HG02852 (cell line): ENCODE data around the gene EGR4.

ENCODE experiments used
- ATAC-seq: cut with Tn5 transposase; IDR thresholded peaks from one replicate; pipeline ENCODE4 v1.9.1; 2021; ENCODE audit warnings: mild to moderate bottlenecking, moderate library complexity; ENCODE audit not compliant: unreplicated experiment

The EGR4 gene

DNA sequence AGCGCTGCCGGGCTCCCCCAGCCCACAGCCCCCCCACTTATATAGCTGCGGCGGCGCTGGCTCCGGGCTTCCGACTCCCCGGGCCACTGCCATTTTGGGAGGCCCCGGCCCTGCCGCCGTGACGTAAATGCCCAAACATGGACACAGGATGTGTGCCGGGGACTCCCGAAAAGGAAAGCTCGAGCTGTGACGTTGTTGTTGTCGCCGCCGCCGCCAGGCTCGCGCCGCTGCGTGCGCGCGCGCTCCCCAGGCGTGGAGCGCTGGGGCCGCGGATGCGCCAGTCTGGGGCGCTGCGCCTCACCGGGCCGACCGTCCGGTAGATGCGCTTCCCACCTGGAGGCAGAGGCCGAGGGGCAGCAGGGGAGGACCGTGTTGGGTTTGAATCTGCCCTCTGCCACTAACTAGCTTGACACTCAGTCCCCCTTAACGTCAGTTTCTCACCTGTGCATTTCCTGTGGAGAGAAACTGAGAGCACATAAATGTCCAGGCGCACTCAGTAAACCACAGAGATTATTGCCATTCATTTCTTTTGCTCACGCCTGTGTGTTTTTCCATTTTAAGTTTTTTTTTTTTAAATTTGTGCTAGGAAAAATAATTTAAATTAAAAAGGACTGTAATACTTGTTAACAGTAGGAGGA, at the start of gene EGR4:
Gene EGR4, minus strand, starts transcription at position 15 of the 638 bp plus-strand sequence. CDS start 231 bp downstream, outside the sequence.
- peak; percentile 88 for ATAC-seq

DNA sequence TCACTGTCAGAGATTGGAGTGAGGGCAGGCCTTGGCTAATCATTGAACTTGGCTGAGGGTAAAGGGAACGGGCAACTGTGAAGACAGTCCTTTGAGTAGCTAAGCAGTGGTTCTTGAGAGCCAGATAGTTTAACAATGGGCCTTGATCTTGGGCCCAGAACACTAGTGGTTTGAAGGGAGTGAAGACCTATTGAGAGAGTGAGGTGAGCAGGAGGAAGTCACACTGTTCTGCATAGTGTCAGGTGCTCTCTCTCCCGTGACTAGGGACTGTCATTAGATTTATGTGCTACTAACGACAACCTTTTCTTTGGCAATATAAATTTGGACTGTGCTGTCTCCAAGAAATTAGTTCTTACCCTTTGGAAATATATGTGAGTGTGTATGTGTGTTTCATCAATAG, 47.7 kb upstream of the EGR4 start:
- ATAC-seq, result no peak

DNA sequence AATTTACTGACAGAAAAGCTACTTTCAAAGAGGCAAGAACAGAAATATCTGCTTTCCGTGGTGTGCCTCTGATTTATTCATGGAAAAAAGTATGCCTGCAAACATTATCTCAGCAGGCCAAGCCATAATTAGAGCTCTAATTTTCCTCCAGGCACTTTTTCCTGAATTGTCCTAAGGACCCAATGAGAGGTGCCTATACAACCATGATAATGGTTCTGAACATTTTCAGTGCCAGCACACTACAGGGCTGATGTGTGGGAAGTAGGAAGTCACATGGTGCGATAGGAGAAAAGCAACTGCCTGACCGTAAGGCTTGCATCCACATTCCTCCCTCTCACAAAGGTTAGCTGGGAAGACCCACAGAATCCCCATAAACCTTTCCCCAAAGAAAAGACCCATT, 45.9 kb upstream of the EGR4 start:
- no peak for ATAC-seq

DNA sequence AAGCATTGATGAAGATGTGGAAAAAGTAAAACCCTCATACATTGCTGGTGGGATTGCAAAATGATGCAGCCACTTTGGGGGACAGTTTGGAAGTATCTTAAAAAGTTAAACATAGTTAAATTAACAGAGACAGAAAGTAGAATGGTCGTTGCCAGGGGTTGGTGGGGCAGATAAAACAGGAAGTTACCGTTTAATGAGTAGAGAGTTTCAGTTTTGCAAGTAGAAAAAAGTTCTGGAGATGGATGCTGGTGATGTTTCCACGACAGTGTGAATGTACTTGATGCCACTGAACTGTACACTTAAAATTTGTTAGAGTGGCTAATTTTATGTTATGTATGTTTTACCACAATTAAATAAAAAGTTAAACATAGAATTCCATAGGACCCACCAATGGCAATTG, 44.5 kb upstream of the EGR4 start:
- ATAC-seq, result no peak

DNA sequence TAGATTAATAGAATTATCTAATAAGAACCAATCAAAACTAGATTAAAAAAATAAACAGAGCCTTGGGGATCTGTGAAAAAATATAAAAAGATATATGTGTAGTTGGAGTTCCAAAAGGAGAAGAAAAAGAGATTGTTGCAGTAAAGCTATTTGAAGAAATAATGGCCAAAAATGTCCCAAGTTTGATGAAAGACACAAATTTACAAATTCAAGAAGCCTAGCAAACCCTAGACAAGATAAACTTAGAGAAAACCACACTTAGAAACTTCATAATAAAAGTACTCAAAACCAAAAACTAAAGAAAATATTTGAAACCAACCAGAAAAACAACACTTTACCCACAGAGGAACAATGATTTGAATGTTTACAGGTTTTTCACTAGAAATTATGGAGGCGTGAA, 41.3 kb upstream of the EGR4 start:
- no peak for ATAC-seq

DNA sequence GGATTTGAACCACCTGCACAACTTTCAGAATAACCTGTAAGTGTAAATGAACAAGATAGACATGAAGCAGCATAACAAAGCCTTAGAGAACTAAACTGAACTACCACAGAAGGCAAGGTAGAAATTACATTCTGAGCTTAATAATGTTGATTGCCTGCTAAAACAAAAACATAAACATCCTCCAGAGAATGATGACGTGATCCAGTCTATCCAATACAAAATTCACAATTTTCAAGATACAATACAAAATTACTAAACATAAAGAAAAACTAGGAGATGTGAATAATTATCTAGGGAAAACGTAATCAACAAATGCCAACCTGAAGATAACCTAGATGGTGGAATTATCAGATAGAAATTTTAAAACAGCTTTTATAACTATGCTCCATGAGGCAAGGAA, 40.7 kb upstream of the EGR4 start:
- no peak for ATAC-seq

DNA sequence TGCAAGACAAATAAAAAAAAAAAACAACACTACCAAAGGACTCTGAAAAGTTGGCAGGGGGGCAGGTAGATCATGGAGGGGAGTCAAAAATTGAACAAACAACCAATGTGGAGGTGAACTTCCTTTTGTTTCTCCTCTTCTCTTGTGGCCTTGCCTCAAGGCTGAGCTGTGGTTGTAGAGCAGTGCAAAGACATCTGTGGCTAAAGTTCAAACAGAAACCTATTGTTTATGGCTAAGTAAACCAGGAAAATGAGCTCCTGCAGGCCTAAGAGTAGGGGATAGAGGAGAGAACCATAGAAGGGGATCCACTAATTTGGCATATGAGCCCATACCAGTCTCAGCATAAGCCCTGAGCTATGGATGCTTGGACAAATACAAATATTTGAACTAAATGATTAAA, 40.2 kb upstream of the EGR4 start:
- ATAC-seq, result no peak

DNA sequence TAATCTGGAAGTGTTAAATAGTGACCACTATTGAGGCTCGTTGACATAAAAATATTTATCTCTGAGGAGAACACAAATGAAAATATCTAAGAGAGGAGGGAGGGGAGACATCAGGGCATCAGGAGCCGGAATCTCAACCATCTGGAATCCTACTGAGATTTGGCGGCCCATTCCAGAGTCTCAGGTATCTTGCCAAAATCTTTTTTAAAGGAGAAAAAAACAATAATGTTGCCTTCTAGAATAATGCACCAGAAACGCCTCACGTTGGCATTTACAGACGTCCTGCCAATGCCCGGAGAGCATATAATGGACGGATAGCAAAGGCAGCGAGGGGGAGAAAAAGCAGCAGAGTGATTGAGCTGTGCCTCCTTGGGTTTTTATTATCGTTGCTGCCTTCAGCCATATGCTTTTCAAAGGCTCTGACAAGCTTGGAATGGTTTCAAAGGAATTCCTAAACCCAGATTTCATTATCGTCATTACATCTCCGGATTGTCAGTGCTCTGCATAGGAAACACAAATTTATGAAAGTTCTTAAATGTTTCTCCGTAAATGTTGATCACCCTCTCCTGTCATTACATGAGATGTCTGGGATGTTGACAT, 30.9 kb upstream of the EGR4 start:
- no peak for ATAC-seq

DNA sequence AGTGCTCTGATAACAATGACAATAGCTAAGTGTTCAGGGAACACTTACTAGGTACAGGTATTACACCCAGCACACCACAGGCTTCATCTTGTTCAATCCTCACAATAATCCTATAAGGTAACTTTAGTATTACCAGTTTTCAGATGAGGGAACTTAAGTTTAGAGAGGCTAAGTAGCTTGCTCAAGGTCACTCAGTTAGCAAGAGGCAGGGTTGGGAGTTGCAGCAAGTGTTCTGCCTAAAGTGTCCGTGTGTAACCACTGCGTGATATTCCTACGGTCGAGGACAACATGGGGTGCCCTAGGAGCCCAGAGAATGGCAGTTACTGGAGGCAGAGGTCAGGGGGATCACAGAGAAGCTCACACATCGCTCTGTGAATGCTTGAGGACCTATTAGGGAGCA, 30.2 kb upstream of the EGR4 start:
- no peak for ATAC-seq

DNA sequence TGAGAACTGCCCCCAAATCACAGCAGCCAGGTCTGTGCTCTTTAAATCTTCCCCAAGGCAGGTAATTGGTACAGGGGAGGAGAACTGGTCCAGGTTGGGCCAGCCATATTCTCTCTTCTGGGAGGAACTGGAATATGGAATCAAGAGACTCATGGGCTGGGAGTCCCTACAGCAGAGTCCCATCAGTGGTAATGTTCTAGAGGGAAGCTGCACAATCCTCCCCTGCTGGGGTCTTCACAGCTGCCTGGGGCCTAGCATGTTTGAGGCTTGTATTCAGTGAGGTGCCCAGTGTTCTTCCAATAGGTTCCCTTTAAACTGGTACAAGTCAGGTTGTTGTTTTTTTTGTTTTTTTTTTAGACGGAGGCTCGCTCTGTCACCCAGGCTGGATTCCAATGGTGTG, 21.1 kb upstream of the EGR4 start:
- ATAC-seq, result no peak

DNA sequence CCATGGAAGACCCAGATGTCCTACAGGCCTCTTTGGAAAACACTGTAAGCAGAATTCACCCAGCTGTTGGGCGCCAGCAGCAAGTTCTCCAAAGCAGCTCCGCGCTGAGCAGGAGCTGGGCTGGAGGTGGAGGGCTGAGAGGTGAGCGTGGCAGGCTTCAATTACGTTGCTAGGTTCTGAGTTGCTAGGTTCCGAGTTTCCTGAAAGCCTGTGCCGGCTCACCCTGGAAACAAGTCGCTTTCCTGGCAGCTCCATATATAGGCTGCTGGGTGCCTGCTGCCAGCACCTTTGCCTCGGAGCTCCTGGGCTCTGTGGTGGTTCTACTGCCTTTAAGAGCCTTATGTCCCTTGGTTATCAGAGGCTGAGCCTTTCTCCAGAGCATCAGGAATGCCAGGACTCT, 14.4 kb upstream of the EGR4 start:
- ATAC-seq, result no peak

DNA sequence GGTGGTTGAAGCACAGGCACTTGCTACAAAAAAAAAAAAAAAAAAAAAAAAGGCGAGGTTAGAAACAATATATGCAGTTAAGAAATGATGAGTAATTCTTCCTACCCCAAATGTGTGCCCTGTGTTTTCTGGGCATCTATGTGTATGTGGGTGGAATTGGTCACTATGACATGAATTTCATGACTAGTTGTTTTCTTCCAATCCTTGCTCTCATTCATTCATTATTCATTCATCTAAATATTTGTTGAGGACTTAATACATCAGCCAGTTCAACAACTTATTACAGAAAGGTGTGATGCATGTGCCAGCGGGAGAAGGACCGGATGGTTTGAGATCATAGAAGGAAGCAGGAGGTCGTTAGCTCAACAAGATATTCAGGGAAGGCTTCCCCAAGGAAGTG, 8.3 kb upstream of the EGR4 start:
- ATAC-seq, result no peak

DNA sequence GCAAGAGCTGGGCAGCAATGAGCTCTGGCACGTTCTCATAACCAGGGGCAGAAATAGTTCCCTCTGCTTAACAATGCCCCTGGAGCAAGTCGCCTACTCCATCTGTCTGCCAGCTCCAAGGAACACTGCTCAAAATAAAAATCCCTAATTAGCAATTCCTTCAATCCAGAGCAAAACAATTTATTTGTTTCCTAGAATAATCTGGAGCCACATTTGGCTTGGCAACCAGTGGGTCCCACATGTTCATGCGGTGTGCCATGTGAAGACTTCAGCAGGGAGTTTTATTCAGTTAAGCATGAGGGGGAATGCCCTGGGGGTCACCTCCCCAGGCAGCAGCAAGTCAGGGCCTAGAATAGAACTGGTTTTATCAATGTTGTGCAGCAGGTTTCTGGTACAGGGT, 7.6 kb upstream of the EGR4 start:
- ATAC-seq, result no peak

DNA sequence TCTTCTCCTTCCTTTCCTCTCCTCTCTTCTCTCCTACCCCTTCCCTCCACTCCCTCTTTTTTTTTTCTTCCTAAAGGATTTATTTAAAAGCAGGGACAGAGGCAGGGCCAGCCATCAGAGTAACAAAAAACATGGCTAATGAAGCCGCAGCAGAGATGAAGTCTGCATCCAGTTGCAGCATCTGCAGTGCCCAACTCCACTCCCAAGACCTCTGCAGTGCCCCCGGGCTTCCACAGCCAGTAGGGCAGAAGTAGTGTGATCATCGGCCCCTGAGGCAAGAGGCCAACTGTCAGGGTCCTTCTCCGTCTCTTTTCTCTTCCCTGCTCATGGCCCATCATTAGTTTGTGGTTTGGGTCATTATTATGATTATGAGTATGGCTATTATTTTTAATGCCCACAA, 4.2 kb upstream of the EGR4 start:
- ATAC-seq, result no peak

DNA sequence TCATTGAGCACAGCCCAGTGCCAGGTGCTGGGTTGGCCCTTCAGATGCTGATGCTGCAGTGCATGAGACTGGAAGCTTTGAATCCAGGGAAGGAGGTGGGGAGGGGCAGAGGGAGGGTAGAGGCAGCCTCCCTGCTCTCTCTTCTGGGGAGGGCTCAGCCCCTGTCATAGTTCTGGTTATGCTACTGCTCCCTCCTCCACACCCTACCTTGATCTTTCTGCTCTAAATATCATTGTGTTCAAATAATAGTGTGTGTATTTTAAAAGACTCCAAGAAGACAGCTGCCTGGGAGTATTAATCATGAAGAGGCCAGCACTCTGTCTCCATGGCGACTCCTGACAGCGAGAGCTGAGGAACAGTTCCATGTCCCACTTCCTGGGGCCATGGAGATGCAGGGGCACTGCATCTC, 3.8 kb upstream of the EGR4 start:
- ATAC-seq, result no peak

DNA sequence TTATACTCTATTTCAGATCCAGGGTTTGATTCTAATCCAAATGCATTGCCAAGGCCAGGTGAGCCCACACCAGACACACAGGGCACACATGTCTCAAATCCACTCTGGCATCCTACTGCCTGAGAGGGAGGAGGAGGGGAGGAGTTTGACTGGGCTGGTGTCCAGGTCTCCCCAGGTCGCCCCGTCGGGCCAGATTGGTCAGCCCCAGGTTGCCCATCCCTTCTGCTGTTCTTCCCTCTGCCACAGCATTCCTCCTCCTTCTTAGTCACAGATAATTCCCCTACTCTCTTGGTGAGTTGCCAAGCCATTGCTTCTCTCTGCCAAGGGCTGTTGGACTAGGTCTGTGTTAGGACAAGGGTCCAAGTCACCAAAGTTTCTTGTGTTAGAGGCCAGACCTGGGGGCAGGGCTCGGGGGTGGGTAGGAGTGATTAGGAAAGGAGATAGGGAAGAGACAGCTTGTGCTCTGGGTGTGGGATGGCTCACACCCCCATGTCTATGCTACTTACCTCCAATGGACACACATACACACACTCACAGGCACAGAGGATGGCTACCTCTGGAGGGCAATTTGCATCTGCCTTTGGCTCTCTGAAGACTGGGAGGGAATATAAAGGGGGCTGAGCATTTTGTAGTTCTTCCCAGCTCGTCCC, 2.5 kb upstream of the EGR4 start:
- no peak for ATAC-seq

DNA sequence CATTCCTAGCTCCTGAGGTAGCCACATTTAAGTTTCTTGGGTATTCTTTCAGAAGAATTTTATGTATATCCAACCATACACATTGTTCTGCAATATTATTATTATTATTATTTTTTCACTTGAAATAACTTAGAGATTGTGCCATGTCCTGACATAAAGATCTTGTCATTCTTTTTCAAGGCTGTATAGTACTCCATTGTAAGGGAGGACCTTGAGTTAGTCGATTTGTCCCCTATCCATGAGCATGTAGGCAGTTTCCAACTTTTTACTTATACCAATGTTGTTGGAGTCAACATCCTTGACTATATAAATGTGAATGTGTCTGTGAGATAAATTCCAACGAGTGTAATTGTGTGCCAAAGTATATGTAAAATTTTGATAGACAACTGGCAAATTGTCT, 891 bp upstream of the EGR4 start:
- no peak for ATAC-seq

DNA sequence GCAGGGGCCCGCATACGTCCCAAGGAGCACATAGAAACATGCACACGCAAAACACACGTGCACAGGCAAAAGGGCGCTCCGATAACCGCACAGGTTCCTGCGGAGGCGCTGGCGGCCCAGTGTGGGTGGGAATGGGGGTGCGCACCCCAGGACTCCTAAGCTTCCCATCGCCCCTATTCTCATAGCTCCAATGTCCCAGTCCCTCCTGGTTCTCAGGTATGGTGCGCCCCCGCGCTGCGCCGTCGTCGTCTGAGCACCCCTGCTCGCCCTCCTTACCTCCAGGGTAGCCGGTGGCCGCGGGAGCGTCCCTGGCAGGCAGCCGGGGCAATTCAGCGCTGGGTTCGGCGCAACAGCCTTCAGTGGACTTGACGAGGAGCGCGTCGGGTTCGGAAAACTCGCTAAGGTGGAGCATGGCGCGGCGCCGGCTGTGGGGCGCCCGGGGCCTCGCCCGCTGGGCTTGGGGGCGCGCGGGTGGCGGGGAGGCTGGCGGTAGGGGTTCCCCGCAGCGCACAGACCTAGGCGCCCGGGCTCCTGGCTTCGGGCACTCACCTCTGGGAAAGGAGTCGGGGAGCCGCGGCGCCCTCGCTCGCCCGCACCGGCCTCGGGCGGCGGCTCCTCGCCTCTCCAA, 328 bp downstream of the EGR4 start:
- no peak for ATAC-seq

DNA sequence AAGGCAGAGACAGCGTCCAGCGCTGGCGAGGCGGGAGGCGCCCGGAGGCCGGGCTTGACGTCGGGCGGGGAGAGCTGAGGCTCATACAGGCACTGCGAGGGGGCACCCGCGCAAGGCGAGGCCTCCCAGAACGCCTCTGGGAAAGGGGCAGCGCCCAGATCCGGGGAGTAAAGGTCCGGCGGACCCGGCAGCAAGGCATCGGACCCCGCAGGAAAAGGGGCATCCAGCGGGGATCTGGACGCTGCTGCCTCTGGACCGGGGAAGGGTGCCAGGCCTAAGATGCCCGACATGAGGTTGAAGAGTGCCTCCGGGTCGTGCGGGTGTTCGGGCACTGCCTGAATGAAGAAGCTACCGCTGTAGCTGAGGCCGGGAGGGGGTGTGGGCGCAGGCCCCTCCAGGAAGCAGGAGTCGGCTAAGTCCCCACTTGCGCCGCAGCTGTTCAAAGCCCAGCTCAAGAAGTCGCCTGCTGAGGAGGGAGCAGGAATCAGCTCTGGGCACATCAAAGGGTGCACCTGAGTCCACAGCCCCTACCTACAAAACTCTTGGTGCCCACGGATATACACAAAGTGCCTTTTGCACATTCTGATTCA, 937 bp downstream of the EGR4 start:
- no peak for ATAC-seq

DNA sequence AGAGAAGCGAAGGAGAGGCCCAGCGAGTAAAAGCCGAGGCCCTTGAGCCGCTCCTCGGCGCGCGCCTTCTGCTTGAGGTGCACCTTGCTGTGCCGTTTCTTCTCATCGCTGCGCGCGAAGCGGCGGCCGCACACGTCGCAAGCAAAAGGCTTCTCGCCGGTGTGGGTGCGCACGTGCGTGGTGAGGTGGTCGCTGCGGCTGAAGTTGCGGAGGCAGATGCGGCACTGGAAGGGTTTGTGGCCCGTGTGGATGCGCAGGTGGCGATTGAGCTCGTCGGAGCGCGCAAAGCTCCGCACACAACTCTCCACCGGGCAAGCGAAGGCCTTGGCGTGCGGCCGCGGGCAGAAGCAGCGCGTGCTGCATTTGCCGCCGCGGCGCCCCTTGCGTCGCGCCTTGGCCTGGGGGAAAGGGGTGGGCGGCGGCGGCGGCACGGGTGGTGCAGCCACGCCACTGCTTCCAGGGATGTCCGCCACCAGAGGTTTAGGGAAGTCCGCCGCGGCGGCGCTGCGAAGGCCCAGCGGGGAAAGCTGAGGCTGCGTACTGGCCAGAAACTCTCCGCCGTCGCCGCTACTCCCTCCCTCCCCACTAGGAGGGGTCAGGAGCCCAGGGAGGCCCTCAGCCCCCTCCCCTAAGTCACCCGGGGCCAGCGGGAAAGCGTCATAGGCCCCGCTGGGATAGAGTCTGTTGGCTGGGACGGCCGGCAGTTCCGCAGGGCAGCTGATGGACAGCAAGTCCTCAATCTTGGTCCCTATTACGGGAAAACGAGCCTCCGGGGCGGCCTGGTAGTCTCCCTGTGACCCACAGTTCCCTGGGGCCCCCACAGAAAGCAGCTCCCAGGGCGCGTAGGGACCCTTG, 1.7 kb downstream of the EGR4 start:
- no peak for ATAC-seq

DNA sequence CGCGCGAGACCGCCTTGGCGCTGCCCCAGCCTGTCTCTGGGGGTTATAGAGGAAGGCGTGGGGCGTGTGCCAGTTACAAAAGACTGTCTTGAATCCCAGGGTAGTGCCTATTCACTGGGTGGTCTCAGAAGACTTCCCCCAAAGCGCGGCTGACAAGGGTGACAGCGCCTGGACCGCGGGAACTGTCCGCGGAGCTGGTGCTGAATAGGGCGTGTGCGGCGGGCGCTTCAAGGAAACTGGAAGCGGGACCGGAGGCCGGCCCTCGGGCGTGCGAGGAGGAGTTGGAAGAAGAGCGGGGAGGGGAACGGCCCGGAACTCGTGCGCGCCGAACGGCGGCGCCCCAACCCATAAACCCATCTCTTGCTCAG, 2.3 kb downstream of the EGR4 start:
- no peak for ATAC-seq
